GM12892 (cell line): ENCODE results near the gene OTULIN.

Experiments used
- DNase-seq: peaks from one replicate; pipeline ENCODE4 v3.0.0; 2011; ENCODE audit not compliant: insufficient read length
- FAIRE-seq: peaks from 2 replicates; lab custom pipeline; 2011; peaks lifted over from hg19 to GRCh38; lab: Jason Lieb, UNC
- POLR2A ChIP-seq: IDR thresholded peaks from 2 replicates; pipeline ENCODE4 v1.6.1; 2011; ENCODE audit warnings: low read depth, low read length, control low read depth
- POLR2AphosphoS5 ChIP-seq: IDR thresholded peaks from 2 replicates; pipeline ENCODE4 v1.6.1; 2011; ENCODE audit warnings: low read depth, low read length, control low read depth
- TAF1 ChIP-seq: IDR thresholded peaks from 2 replicates; pipeline ENCODE4 v1.6.1; 2011; ENCODE audit warnings: low read depth, mild to moderate bottlenecking, control low read depth, low read length, borderline replicate concordance

OTULIN gene

GRCh38 chr5:14729448-14730385 is 65.2 kb downstream of the OTULIN start:
- FAIRE-seq: no peak
- DNase-seq: no peak
- no peak for TF ChIP-seq POLR2A
- TF ChIP-seq POLR2AphosphoS5: no peak
- no peak for TF ChIP-seq TAF1

DNA sequence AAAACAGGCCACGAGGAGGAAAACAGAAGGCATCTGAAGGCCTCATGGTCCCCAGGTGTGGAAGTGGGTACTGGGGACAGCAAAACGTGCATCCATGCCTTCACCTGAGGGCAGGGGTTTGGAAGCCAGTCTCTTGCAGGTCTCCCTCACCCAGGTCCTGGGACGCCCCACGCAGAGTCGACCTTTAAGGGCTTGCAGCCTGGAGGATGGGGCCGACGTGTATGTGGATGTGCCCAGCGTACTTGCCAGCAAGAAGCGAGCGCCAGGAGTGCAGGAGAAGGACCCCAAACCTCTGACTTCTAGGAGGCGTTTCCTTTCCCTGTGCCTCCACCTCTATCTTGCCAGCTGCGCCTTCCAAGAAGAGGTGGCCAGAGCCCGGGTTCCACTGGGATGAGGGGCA is 65.9 kb downstream of the OTULIN start:
- no peak for FAIRE-seq
- no peak for TF ChIP-seq POLR2A
- no peak for TF ChIP-seq TAF1
- TF ChIP-seq POLR2AphosphoS5: no peak
- DNase-seq: no peak

- DNase-seq (no peak), FAIRE-seq (no peak)
- TF ChIP-seq TAF1: no peak
- TF ChIP-seq POLR2AphosphoS5: no peak
- TF ChIP-seq POLR2A: no peak
These were observed 66.4 kb downstream of the OTULIN start for GRCh38 chr5:14730881-14731280.

- TF ChIP-seq TAF1 (no peak), POLR2AphosphoS5 (no peak), POLR2A (no peak)
- DNase-seq (no peak), FAIRE-seq (no peak)
These were observed 68.5 kb downstream of the OTULIN start for GRCh38 chr5:14732991-14733390.

DNA sequence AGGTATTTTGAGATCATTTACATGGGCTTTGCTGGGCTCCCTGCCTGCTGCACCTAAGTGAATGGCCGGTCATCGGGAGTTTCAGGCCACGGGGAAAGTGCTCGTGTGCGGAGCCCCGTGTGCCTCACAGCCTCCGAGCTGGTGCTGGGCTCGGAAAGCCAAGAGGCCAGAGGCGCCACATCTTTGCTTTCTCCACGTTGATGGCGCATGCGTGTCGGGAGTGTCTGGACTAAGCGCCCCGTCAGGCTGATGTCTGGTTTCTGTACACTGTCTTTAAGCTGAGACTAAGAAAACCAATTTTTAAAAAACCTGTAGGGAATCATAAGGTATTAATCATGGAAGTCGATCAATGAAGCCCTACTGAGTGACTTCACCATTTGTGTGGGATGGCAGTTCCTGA is 69.1 kb downstream of the OTULIN start:
- FAIRE-seq (no peak), DNase-seq (no peak)
- TF ChIP-seq TAF1 (no peak), POLR2A (no peak), POLR2AphosphoS5 (no peak)

DNA sequence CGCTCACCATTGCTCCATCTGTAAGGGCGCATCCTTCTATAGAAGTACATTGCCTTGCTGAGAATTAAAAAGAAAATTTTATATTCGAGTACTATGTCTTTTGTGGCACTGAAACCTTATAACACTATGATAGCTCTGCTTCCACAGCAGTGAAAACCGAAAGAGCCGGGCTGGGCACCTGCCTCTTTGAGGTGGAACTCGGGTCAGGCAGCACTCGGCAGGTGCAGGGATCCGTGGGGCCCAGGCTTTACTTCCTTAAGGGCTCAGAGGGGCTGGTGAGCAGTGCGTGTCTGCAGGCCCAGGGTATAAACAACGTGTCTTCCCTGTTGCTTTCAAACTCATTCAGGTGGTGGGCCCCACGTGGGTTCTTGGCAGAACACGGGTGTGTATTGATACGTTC is 69.9 kb downstream of the OTULIN start:
- FAIRE-seq (no peak), DNase-seq (no peak)
- no peak for TF ChIP-seq POLR2AphosphoS5
- no peak for TF ChIP-seq TAF1
- no peak for TF ChIP-seq POLR2A

- DNase-seq (no peak), FAIRE-seq (no peak)
- TF ChIP-seq POLR2A (no peak), TAF1 (no peak), POLR2AphosphoS5 (no peak)
These were observed 71.4 kb downstream of the OTULIN start for GRCh38 chr5:14735944-14736343.

- DNase-seq (no peak), FAIRE-seq (no peak)
- TF ChIP-seq TAF1 (no peak), POLR2A (no peak), POLR2AphosphoS5 (no peak)
These were observed 72.8 kb downstream of the OTULIN start for GRCh38 chr5:14737291-14737690.

DNA sequence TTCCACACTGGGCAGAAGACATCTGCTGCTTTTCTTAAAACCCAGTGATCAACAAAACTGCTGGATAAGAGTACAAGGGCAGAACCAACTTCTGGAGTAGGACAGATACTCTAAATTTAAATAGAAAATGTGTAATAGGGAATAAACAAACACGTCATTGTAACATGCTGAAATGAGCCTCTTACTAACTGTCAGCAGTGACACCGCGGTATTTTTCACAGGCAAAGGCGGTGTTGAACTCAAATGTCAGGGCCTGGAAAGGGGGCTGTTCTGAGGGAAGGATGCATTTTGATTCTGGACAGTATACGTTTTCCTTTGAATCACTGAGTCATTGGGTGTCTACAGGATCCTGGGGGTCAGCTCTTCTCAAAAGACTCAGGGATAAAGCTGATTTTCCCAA is 73.5 kb downstream of the OTULIN start:
- no peak for TF ChIP-seq POLR2AphosphoS5
- TF ChIP-seq TAF1: no peak
- no peak for TF ChIP-seq POLR2A

GRCh38 chr5:14739538-14739937 is 75.0 kb downstream of the OTULIN start:
- DNase-seq (no peak), FAIRE-seq (no peak)
- no peak for TF ChIP-seq TAF1
- no peak for TF ChIP-seq POLR2A
- TF ChIP-seq POLR2AphosphoS5: no peak

More for the DNA sequence above, 73.5 kb downstream of the OTULIN start:
- DNase-seq (no peak), FAIRE-seq (no peak)

DNA sequence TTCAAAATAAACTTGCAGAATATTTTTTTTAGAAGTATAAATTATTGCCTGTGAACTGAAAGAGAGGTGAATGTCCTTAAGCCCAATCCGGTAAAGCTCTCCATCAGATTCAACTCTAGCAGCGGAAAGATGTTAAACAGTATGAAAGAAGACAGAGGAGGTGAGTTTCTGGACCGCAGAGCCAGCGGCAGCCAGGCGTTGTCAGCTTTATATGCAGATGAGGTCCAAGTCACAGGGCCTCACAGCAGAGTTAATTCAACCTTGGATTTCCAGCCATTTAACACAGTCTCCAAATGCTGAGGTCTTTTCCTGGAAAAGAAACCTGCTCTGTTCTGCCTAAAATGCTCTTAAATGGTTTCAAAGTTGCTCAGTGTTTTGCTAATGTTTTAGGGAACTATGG is 75.5 kb downstream of the OTULIN start:
- FAIRE-seq (no peak), DNase-seq (no peak)
- TF ChIP-seq POLR2AphosphoS5 (no peak), POLR2A (no peak), TAF1 (no peak)

GRCh38 chr5:14741131-14741530 is 76.6 kb downstream of the OTULIN start:
- DNase-seq (no peak), FAIRE-seq (no peak)
- TF ChIP-seq POLR2AphosphoS5 (no peak), TAF1 (no peak), POLR2A (no peak)

DNA sequence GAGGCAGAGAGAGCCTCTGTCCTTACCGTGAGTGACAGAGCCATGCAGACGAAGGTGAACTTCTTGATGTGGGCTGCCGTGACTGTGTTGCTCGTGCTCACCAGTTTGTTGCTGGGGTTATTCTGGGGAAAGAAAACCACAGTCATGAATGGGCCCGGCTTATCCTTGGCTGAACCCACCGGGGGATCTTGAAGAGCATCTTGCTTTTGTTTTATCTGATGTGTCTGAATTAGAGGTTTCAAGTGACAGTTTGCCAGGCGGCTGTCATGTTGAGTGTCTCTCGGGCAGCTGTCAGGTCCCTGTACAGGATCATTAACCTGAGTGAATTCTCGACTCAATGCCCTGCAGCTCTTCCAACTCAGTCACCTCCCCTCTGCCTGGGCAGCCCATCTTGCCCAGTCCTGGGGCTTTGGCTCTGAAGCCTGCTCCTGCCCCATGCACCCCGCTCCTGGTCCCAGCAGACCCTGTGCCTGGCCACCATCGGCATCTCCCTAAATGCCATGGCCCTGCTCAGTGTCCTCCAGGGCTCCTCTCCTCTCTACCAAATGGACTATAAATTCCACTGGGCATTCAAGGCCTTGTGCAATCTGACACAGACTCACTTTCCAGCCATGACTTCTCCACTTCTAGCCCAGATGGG is 77.4 kb downstream of the OTULIN start:
- TF ChIP-seq POLR2A (no peak), TAF1 (no peak), POLR2AphosphoS5 (no peak)
- DNase-seq (no peak), FAIRE-seq (no peak)
